Activated naive CD8-positive, alpha-beta T cell treated with anti-CD3 and anti-CD28 coated beads for 36 hours (primary cell): ENCODE results near the gene VAC14. TPM values are rescaled to one million over a fixed set of nuclear protein-coding genes. Genes with fewer than 3 reads are reported as not detected.

Experiments
- DNase-seq: peaks from one replicate; pipeline ENCODE4 v3.0.0; 2021
- H3K27ac Mint-ChIP-seq: one replicate; pipeline ENCODE4 v1.8.0; 2022; ENCODE audit warnings: mild to moderate bottlenecking, moderate library complexity, mixed read lengths
- H3K27me3 Mint-ChIP-seq: one replicate; pipeline ENCODE4 v1.8.0; 2022; ENCODE audit warnings: mild to moderate bottlenecking, mixed read lengths
- H3K36me3 Mint-ChIP-seq: one replicate; pipeline ENCODE4 v1.8.0; 2021; ENCODE audit warnings: mild to moderate bottlenecking, mixed read lengths
- H3K4me1 Mint-ChIP-seq: one replicate; pipeline ENCODE4 v1.8.0; 2021; ENCODE audit warnings: mixed read lengths
- H3K4me3 Mint-ChIP-seq: one replicate; pipeline ENCODE4 v1.8.0; 2022; ENCODE audit warnings: mild to moderate bottlenecking, moderate library complexity, mixed read lengths
- H3K9me3 Mint-ChIP-seq: one replicate; pipeline ENCODE4 v1.8.0; 2022; ENCODE audit warnings: mixed read lengths
- total RNA-seq, 2 experiments: library from RNA; stranded (reverse); gene quantifications; one replicate each; pipeline ENCODE4 v1.2.3, GENCODE V29; 2021

The VAC14 gene
- total RNA-seq, 2 experiments from 2014 or later = 36.0 to 37.5 TPM

GRCh38 chr16:70721202-70721963, 79.6 kb downstream of the VAC14 start:
- Mint-ChIP-seq H3K9me3 (no peaks in the 10 kb centered on the region), H3K27ac (no peak overlapping the region), H3K4me3 (no peak overlapping the region), H3K4me1 (peaks cover 2% of the 10 kb centered on the region), H3K27me3 (no peaks in the 10 kb centered on the region), H3K36me3 (peaks cover 22% of the 10 kb centered on the region)
- no peak for DNase-seq

GRCh38 chr16:70720425-70721201, 80.3 kb downstream of the VAC14 start:
- no peak overlapping the region for H3K27ac Mint-ChIP-seq
- peaks cover 22% of the 10 kb centered on the region for H3K36me3 Mint-ChIP-seq
- H3K9me3 Mint-ChIP-seq = no peaks in the 10 kb centered on the region
- DNase-seq = no peak
- H3K4me3 Mint-ChIP-seq = no peak overlapping the region
- peaks cover 2% of the 10 kb centered on the region for H3K4me1 Mint-ChIP-seq
- no peaks in the 10 kb centered on the region for H3K27me3 Mint-ChIP-seq

GRCh38 chr16:70717065-70717464, 83.9 kb downstream of the VAC14 start:
- no peak for DNase-seq
- Mint-ChIP-seq H3K36me3 (peaks cover 22% of the 10 kb centered on the region), H3K4me1 (peaks cover 2% of the 10 kb centered on the region), H3K4me3 (no peak overlapping the region), H3K9me3 (no peaks in the 10 kb centered on the region), H3K27me3 (no peaks in the 10 kb centered on the region), H3K27ac (no peak overlapping the region)

GRCh38 chr16:70715860-70716357, 85.0 kb downstream of the VAC14 start:
- DNase-seq = no peak
- H3K4me3 Mint-ChIP-seq = no peak overlapping the region
- H3K36me3 Mint-ChIP-seq = peaks cover 18% of the 10 kb centered on the region
- H3K9me3 Mint-ChIP-seq = no peaks in the 10 kb centered on the region
- no peak overlapping the region for H3K27ac Mint-ChIP-seq
- H3K27me3 Mint-ChIP-seq = no peaks in the 10 kb centered on the region
- no peaks in the 10 kb centered on the region for H3K4me1 Mint-ChIP-seq

GRCh38 chr16:70715055-70715858, 85.7 kb downstream of the VAC14 start:
- Mint-ChIP-seq H3K27ac (no peak overlapping the region), H3K36me3 (peaks cover 12% of the 10 kb centered on the region)

GRCh38 chr16:70714581-70715054, 86.3 kb downstream of the VAC14 start:
- Mint-ChIP-seq H3K27me3 (no peaks in the 10 kb centered on the region), H3K4me3 (no peak overlapping the region), H3K27ac (no peak overlapping the region), H3K4me1 (peaks cover 5% of the 10 kb centered on the region), H3K36me3 (peaks cover 5% of the 10 kb centered on the region), H3K9me3 (no peaks in the 10 kb centered on the region)
- DNase-seq = no peak

More at GRCh38 chr16:70715055-70715858, 85.7 kb downstream of the VAC14 start:
- H3K4me1 Mint-ChIP-seq = peaks cover 4% of the 10 kb centered on the region
- H3K9me3 Mint-ChIP-seq = no peaks in the 10 kb centered on the region
- DNase-seq = no peak
- no peak overlapping the region for H3K4me3 Mint-ChIP-seq
- H3K27me3 Mint-ChIP-seq = no peaks in the 10 kb centered on the region

- Mint-ChIP-seq H3K27ac (no peak overlapping the region), H3K27me3 (no peaks in the 10 kb centered on the region), H3K4me1 (peaks cover 5% of the 10 kb centered on the region), H3K9me3 (no peaks in the 10 kb centered on the region), H3K4me3 (no peak overlapping the region), H3K36me3 (no peaks in the 10 kb centered on the region)
- no peak for DNase-seq
Observed at GRCh38 chr16:70713824-70714223, 87.1 kb downstream of the VAC14 start.

GRCh38 chr16:70713342-70713741, 87.6 kb downstream of the VAC14 start:
- Mint-ChIP-seq H3K27ac (no peak overlapping the region), H3K9me3 (no peaks in the 10 kb centered on the region), H3K4me3 (no peak overlapping the region)

GRCh38 chr16:70712942-70713341, 88.0 kb downstream of the VAC14 start:
- H3K4me3 Mint-ChIP-seq = no peak overlapping the region
- no peak overlapping the region for H3K27ac Mint-ChIP-seq
- peaks cover 5% of the 10 kb centered on the region for H3K4me1 Mint-ChIP-seq
- H3K36me3 Mint-ChIP-seq = no peaks in the 10 kb centered on the region
- no peaks in the 10 kb centered on the region for H3K9me3 Mint-ChIP-seq
- H3K27me3 Mint-ChIP-seq = no peaks in the 10 kb centered on the region
- DNase-seq = no peak

More at GRCh38 chr16:70713342-70713741, 87.6 kb downstream of the VAC14 start:
- Mint-ChIP-seq H3K27me3 (no peaks in the 10 kb centered on the region), H3K36me3 (no peaks in the 10 kb centered on the region), H3K4me1 (peaks cover 5% of the 10 kb centered on the region)
- no peak for DNase-seq

- Mint-ChIP-seq H3K4me1 (peaks cover 5% of the 10 kb centered on the region), H3K9me3 (no peaks in the 10 kb centered on the region), H3K27ac (no peak overlapping the region), H3K4me3 (no peak overlapping the region), H3K36me3 (no peaks in the 10 kb centered on the region), H3K27me3 (no peaks in the 10 kb centered on the region)
- DNase-seq = no peak
Observed at GRCh38 chr16:70712359-70712758, 88.6 kb downstream of the VAC14 start.

- H3K4me1 Mint-ChIP-seq = peaks cover 5% of the 10 kb centered on the region
- H3K9me3 Mint-ChIP-seq = no peaks in the 10 kb centered on the region
- no peak overlapping the region for H3K4me3 Mint-ChIP-seq
- H3K27me3 Mint-ChIP-seq = no peaks in the 10 kb centered on the region
- no peaks in the 10 kb centered on the region for H3K36me3 Mint-ChIP-seq
- DNase-seq = no peak
- H3K27ac Mint-ChIP-seq = no peak overlapping the region
Observed at GRCh38 chr16:70711211-70712031, 89.5 kb downstream of the VAC14 start.

GRCh38 chr16:70710422-70711210, 90.3 kb downstream of the VAC14 start:
- H3K4me1 Mint-ChIP-seq = peaks cover 5% of the 10 kb centered on the region
- no peaks in the 10 kb centered on the region for H3K9me3 Mint-ChIP-seq
- no peak overlapping the region for H3K27ac Mint-ChIP-seq
- no peak overlapping the region for H3K4me3 Mint-ChIP-seq
- no peaks in the 10 kb centered on the region for H3K27me3 Mint-ChIP-seq
- H3K36me3 Mint-ChIP-seq = no peaks in the 10 kb centered on the region
- no peak for DNase-seq

GRCh38 chr16:70709942-70710341, 91.0 kb downstream of the VAC14 start:
- H3K27ac Mint-ChIP-seq = no peak overlapping the region
- H3K4me3 Mint-ChIP-seq = no peak overlapping the region
- no peaks in the 10 kb centered on the region for H3K9me3 Mint-ChIP-seq
- DNase-seq = no peak
- no peaks in the 10 kb centered on the region for H3K36me3 Mint-ChIP-seq
- peaks cover 5% of the 10 kb centered on the region for H3K4me1 Mint-ChIP-seq
- H3K27me3 Mint-ChIP-seq = no peaks in the 10 kb centered on the region
